IPS-11a (cell line): ENCODE results near the gene HIGD1A.

Experiments used
- H3K4me3 ChIP-seq: one replicate; pipeline ENCODE4 v1.5.1; 2013; ENCODE audit warnings: low read depth, low read length, control low read depth

HIGD1A gene

DNA sequence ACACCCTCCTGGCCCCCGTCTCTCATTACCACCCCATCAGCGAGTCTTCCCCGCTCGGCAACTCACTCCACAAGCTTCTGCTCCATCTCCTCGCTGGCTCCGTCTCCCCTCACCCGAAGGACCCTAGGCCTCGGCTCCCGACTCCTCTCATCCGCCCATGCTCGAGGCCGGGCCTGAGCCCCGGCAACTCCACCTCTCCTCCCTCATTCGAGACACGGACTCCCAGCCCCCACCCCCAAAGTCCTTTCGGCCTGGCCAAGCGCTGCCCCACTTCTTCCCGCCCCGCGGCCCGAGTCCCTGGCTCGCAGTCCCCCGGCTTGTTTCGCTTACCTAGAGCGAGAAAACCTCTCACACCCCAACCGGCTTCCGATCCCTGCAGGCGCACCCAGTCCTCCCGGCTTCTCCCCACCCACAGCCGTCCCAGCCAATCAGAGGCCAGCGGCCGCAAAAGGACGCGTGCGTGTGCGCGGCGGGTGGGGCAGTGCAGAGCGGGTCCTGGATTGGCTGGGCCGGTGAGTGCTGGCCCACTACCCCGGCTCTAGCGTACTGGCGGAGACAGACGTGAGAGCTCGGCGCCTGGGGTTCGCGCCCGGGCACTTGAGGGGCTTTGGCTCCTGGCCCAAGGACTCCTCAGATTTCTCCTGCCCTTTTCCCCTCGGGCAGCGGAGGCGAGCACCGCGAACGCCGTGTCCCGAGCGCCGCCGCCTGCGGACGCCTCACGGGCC is at the start of gene HIGD1A:
Gene HIGD1A (minus strand): TSS at position 385 of the 725 bp plus-strand sequence. CDS start 10,237 bp downstream, outside the sequence.
- peak within 1 kb of the TSS; percentile 89 for H3K4me3 ChIP-seq

DNA sequence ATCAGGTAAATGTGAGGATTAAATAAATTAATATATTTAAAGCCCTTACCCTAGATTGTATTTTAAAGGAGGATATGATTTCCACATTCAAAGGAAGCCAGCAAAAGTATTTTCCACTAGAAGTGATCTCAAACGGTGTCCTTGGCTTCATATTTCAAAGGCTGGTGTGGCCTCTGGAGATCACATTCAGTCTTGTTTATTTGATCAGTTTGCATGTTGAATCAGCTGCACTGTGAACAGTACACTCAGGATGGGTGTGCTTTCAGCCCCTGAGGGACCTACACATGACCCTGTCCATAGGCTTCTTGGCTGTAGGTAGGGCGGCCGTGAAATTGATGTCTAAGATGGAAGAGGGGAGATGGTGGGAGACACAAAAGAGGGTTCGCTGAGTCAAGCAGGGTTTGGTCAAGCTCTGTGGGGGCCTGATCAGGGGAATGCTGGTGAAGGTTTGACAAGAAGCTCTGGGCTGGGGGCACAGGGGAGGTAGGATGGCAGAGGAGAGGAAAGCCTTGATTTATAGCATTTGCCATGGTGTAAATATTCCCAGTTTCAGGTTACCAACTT is 49.5 kb upstream of the HIGD1A start:
- H3K4me3 ChIP-seq: no peak overlapping the region

DNA sequence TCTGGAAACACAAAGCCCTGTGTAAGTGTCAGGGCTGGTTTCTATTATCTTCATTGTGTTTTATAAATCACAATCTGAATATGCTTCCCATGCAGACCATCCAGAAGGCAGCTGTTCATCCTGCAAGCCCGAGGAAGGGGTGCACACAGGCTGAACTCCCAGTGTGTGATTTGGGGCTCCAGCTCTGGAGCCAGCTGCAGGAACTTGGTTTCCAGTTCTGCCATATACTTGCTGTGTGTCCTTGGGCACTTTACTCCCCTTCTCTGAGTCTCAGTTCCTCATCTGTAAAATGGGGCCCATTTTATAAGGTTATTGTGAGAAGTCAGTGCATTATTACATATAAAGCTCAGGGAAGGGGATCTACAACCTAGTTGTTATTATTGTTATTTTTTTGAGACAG is 48.8 kb upstream of the HIGD1A start:
- no peak overlapping the region for H3K4me3 ChIP-seq

DNA sequence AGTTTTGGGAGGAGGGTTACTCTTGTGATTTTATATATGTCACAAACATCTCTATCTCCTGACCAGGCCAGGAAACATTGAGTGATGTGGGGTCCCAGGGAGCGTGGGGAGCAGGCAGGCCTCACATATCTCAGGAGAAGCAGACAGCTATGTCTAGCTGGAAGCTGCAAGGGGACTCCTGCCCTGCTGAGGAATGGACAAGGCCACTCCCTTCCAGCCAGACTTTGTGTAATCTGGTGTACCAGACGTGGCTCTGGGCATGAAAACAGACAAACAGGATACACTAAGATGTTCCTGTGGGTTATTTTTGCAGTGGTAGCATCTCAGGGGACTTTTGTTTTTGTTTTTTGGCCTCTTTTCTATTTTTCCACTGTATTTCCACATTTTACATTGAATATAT is 48.2 kb upstream of the HIGD1A start:
- no peak overlapping the region for H3K4me3 ChIP-seq

DNA sequence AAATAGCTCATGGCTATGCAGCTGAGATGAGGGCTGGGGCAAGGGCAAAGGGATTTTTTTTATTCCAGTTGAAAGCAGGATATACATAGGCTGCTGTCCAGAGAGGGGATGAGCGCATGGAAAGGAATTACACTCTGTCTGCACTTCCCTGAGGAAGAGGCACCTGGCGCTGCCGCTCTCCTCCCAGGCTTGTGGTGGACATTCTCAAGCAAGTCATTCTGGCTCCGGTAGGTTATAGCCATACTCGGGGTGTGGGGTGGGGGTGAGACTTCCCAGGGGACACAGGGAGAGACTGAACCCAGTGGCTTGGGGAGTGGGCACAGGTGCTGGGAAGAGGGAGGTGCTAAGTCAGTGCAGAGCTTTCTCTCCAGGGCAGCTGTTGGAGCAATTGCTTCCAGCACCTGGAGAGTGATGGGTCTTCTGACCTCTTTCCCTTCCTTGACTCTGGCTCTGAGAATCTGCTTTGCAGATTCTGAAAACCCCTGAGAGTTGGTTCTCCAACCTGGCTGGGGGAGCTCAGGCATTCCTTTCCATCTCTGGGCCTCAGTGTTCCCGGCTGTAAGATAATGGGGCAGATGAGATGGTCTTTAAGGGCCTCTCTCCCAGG is 47.0 kb upstream of the HIGD1A start:
- no peak overlapping the region for H3K4me3 ChIP-seq

DNA sequence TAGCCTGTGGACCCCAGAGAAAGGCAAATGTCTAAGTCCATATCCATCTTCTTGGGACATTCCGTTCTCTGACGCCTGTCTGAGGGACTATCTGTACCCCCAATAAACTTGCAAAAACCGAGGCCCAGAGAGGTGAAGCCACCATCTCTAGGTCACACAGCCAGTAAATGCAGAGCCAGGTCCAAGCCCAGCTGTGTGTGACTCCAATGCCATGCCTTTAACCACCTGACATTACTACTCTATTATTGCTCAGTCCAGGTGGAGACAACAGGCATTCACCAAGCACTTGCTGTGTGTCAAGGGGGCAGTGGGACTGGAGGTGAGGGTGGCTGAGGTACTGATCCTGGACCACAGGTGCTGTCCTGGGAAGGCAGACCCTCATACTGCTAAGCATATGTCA is 46.0 kb upstream of the HIGD1A start:
- H3K4me3 ChIP-seq: no peak overlapping the region

DNA sequence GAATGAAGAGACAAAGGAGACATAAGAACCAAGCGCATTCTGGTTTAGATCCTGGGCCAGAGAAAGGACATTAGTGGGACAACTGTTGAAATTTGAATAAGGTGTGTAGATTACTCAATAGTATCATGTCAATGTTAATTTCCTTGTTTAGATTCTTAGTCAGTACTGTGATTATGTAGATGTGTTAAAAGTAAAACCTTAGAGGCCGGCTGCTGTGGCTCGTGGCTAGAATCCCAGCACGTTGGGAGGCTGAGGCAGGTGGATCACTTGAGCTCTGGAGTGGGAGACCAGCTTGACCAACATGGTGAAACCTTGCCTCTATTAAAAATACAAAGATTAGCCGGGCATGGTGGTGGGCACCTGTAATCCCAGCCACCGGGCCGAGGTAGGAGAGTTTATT is 44.7 kb upstream of the HIGD1A start:
- H3K4me3 ChIP-seq: no peak overlapping the region

DNA sequence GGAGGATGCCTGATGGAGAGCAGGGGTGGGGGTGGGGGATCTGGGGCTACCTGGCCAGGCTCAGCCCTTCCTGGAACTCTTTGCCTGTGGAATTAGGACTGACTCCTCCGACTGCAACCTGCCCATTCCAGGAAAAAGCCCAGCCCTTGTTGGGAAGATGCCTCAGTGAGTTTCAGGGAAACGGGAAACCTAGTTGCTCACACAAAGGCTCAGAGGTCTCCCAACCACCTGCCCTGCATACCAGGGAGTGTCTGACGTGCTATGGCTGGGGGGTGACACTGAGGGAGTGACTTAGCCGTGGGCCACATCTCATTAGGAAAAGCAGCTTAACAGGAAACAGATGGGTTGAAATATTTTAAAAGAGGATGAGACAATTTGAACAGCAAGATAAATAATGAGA is 43.4 kb upstream of the HIGD1A start:
- H3K4me3 ChIP-seq: no peak overlapping the region

DNA sequence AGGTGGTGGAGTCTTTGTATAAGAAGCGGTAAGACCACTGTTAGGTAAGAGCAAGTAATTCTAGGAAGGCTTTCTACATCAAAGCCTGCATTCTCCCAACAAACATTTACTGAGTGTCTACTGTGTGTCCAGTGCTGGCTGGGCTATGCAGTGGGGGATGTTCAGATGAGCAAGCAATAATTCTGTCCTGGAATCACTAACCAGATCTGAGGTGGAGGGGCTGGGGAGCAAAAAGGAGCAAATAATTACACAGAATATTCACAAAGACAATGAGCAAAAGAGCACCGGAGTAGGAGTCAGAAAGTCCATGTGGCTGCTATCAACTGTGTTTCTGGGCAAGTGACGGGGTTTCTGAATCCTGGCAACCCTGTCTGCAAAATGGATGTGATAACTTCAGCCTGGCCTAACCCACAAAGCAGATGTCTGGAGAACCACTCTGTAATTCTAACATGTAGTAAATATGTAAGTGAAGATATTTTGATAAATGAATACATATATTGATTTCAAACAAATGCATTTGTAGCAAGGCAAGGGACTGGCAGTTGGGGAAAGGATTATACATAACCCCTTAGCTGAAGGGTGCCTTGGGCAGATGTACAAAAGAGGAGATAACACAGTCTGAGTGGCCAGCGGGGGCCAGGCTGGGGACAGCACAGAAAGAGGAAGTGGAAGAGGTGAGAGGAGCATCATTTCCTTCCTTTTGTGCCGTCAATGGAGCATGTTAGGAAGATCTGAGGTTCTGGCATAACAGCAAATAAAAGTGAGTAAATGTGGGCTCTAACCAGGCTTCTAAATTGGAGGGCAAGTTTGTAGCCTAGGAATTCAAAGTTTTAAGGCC is 42.6 kb upstream of the HIGD1A start:
- H3K4me3 ChIP-seq: no peak overlapping the region

DNA sequence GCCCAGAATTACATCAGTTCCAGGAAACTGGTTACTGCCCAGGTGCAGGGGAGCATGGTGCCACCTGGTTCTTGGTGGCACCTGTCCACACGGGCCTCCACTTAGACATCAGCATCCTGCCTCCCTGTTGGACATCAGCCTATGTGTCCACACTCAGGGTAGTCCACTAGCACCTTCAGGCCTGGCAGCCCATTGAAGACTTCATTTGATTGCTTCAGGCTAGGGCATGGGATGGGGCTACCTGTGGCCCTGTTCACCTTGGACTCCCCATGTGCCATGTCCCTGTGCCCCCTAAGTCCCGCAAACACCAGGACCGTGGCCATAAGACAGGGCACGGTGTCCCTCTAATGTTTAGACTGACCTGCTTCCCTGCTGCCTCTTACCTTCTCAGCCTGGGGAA is 40.5 kb upstream of the HIGD1A start:
- H3K4me3 ChIP-seq: no peak overlapping the region

DNA sequence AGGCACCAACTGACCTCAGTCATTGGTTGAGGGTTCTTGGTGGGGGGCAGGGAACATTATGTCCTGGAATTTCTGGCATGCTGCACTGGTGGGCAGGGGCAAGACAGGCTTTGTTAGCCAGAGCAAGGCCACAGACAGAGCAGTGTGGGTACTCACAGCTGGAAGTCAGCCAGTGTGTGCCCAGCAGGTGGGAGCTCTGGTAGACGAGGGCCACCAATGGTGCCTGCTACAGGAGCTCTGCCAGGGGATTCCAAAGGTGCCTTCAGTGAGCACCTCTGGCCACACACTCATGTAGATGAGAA is 40.1 kb upstream of the HIGD1A start:
- no peak overlapping the region for H3K4me3 ChIP-seq

DNA sequence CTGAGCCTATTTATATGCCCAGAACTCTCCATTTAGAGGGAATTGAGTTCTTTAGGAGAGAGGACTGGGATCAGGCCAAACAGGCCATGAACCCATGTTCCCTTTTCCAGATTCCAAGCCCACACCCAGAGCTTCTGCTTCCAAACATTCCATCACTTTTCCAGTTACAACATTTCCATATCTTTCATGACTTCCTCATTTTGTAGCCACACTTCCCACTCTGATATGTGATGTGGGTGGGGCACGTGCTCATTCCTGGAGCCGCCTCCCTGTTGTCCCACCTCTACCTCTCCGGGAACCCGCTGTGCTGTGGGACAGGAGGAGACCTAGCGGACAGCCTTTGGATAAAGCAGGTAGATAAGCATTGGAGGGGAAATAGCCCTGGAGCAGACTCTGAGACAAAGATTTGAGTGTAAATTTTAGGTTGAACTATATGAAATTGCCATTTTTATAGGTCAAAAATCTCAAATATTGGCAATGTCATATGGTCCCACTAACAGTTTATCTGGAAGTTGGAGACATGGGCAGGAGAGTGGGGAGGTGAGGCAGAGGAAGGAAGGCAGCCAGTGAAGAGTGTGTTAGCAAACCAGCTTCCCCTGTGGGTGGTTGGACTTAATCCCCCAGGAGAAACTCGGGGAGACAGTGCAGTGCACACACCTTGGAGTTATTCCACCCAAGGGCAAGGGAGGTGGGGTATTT is 39.6 kb upstream of the HIGD1A start:
- H3K4me3 ChIP-seq: no peak overlapping the region

DNA sequence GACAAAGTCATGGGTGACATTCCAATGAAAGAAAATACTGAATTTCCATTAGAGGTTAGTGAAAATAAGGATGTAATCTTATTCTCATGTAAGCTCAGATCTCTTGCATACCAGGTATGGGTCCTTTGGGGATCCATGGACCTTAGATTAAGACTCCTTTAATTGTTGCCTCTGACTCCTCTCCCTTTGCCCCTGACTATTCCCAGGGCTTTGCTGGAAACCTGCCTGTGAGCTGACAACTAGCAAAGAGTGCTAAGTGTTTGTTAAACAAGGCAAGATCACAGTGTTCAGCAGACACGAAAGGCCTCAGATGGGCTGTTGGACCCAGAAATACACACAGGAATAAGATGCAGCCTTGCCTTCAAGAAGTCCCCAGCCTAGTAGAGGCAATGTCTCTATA is 37.0 kb upstream of the HIGD1A start:
- H3K4me3 ChIP-seq: no peak overlapping the region

DNA sequence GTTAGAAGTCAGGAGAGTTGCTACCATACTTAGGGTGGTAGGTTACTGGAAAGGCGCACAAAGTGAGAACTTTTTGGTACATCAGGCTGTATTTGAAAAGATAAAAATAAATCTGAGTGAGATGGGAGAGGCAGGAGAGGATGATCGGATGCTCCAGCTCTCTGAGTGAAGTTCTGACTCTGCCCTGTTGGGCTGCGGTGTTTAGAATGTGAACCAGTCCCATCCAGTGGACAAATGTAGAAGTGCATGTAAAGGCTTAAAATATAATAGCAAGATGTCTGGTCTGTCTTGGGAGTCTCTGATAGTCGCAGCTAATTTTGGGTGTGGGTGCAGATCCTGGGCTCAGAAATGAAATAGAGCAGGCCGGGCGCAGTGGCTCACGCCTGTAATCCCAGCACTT is 35.3 kb upstream of the HIGD1A start:
- no peak overlapping the region for H3K4me3 ChIP-seq

DNA sequence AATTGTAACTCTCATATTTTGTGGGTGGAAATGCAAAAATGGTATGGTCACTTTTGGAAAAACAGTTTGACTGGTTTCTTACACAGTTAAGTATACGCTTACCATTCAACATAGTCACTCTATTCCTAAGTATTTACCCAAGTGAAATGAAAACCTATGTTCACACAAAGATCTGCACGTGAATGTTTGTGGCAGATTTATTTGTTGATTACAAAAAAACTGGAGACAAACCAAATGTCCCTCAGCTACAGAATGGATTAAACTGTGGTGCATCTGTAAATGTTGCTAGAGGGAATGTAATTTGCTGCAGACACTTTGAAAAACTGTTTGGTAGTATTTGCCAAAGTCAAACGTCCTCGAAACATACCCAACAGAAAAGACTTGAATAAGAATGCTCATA is 34.3 kb upstream of the HIGD1A start:
- H3K4me3 ChIP-seq: no peak overlapping the region

DNA sequence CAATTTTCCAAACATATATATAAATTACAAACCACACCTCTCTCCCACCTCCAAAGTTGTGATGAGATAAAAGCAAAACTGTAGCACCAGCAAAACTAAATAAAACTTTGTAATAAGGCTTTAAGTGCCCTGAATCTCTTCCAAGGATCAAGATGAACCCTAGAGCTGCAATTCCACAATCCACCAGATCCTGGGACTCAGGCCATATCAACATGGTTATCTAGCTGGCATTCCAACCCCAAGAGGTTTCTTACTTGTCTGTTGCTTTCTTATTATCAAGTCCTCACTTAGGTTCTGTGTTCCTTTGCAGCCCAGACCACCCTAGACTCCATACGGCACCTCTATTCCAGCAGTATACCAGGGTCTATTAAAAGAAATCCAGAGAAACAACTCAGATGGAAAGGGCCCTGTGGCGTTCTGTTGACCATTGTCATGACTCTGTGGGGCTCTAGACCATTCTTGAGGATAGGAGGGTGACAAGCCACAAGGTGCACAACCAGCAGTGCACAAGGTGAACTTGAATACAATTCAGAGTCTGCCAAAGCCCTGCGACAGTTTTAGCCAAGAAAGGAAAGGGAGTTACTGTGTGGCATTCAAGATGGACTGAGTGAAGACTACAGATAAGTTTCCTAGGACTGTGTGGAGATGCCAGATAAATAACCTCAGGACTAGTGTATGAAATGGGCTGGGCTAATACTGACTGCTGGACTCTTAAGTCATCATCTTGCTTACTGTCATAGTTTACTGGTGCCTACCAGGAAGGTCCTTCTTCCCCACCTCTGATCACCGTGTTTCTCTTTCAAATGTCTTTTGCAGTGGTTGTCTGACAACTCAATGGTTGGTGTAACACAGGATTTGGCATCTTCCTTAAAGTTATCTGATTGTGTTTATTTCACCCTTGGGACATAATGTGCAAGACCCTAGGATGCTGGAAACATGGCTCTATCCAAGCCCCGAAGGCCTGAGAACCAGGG is 32.1 kb upstream of the HIGD1A start:
- H3K4me3 ChIP-seq: no peak overlapping the region

DNA sequence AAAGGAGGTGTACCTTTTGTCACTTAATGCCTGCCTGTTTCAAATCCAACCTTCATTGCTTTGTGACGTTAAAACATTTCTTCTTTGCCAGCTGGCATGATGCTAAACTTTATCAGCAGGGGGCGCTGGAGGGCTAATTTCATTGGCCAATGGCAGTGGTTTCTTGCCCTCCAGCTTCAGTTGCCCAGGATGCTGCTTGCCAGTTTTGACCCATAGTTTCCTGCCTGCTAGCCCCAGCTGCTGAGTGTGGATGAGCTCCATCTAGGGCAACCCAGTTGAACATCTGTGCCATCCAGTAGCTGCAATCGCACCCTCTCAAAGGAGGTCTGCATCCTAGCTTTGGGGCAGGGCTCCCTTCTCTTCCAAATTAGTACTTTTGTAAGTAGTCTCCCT is 27.0 kb upstream of the HIGD1A start:
- H3K4me3 ChIP-seq: no peak overlapping the region

DNA sequence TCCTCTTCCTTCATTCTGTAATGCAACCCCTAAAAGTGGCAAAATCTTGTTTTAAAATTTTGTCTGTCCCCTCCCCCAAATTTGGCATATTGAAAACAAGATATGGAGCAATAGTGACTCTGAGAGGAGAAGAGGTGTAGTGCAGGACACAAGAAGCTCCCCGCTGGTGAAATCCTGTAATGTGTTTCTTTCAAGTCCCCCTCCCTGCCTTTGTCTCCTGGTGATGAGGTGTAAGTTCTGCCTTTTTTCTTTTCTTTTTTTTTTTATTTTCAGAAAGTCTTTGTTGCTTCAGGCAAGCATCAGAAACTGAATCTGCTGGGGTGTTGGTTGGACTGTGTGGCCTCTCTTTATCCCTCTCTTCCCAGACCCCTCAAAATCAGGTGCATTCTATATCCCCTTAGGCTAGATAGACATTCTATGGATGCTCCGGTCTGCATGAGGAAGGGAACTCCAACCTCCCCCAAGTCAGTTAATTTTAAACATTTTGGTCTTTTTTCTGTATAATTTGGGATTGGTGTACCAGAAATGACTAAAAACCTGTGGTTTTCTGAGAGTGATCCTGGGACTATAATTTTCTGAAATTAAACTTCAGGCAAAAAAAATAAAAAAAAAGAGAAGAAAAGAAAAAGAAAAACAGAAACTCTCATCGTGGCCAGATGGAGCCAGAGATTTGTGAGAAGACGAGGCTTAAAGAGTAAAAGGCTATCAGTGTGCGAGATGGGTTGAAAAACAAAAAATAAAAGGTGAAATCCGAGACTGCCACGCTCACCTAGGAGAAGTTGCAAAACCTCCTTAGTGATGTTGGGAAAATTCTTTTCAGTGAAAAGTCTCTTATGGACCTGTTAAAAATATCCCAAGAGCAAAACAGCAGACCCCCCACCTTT is 26.4 kb upstream of the HIGD1A start:
- no peak overlapping the region for H3K4me3 ChIP-seq
